Measurements from ENCODE around the gene KDM1B. TPM values are rescaled to one million over a fixed set of nuclear protein-coding genes. Genes with fewer than 3 reads are reported as not detected.

Gene KDM1B
- total and polyA plus RNA-seq, 2 donors (not counting 3 experiments of a cell fraction or from before 2014, with no cell fraction given): 3.0 to 10.8 TPM

- BruUV-seq (replicated peaks): no TSS peak
- POLR2A ChIA-PET: no interaction called here
- dilution Hi-C loops (cut with MboI; ENCODE audit: extremely low pct_ligation_motif_present, low sequenced_read_pairs): no loop called here
Measured at GRCh38 chr6:18162401-18162800, 7.2 kb downstream of the KDM1B start.

GRCh38 chr6:18165751-18166150 lies 10.5 kb downstream of the KDM1B start:
- intact Hi-C loops (cut with micrococcal nuclease): no loop called here
- dilution Hi-C loops (cut with MboI; ENCODE audit: extremely low pct_ligation_motif_present, low sequenced_read_pairs): no loop called here
- no TSS peak for BruUV-seq (replicated peaks)
- Histone ChIP-seq H3K4me2 (ENCODE audit: insufficient read depth, low read length) (no peak overlapping the region), H3K9me1 (replicated peaks; ENCODE audit: control insufficient read depth, extremely low read depth, insufficient read depth, low read length) (no peaks in the 10 kb centered on the region), H3K27ac (ENCODE audit: insufficient read depth, low read depth, low read length) (no peak overlapping the region), H3K9ac (replicated peaks; ENCODE audit: extremely low read depth, insufficient read depth, low read length) (no peak overlapping the region), H3K9me3 (replicated peaks; ENCODE audit: control insufficient read depth, insufficient read depth, low read length) (no peaks in the 10 kb centered on the region), H3K4me1 (ENCODE audit: control insufficient read depth, extremely low read depth, insufficient read depth, low read length) (no peaks in the 10 kb centered on the region), H3K27me3 (ENCODE audit: control insufficient read depth in 2 of 2, insufficient read depth in 2 of 2, low read length in 2 of 2) (no peaks in the 10 kb centered on the region), H3K79me2 (ENCODE audit: control insufficient read depth, insufficient read depth, low read length) (no peaks in the 10 kb centered on the region), H3K4me3 (replicated peaks in 1 of 3; ENCODE audit: insufficient read depth in 1 of 3, low read depth in 1 of 3, low read length in 3 of 3) (no peak overlapping the region), H3K36me3 (ENCODE audit: control insufficient read depth in 2 of 2, extremely low read depth in 1 of 2, insufficient read depth in 2 of 2, low read length in 2 of 2) (peaks cover 0 to 3% of the 10 kb centered on the region in 2 experiments), H4K20me1 (replicated peaks; ENCODE audit: control insufficient read depth, extremely low read depth, insufficient read depth, low read length) (no peaks in the 10 kb centered on the region), H2AFZ (ENCODE audit: low read depth, low read length) (no peak overlapping the region)
- FAIRE-seq (no peak), DNase-seq (ENCODE audit: low read depth, low spot score) (no peak)
- ChIA-PET CTCF (no interaction called here), POLR2A (no interaction called here)
- TF ChIP-seq MAX (IDR thresholded peaks at IDR 0.05; ENCODE audit: insufficient read depth, insufficient read length) (no peak), FOS (IDR thresholded peaks at IDR 0.05; ENCODE audit: borderline replicate concordance, insufficient read depth, low read length) (no peak), GATA2 (IDR thresholded peaks at IDR 0.05; ENCODE audit: insufficient read depth, insufficient read length, low read depth, low read length) (no peak), JUN (IDR thresholded peaks at IDR 0.05; ENCODE audit: borderline replicate concordance, insufficient read depth, insufficient read length, low read depth) (no peak), MYC (IDR thresholded peaks at IDR 0.05; ENCODE audit: low read depth, low read length) (no peak), CTCF (IDR thresholded peaks at IDR 0.05; ENCODE audit: extremely low read depth in 1 of 2, insufficient read depth in 1 of 2, low read depth in 1 of 2, low read length in 2 of 2) (no peak), POLR2AphosphoS5 (IDR thresholded peaks at IDR 0.05; ENCODE audit: insufficient read depth, low read depth, low read length) (no peak), POLR2A (IDR thresholded peaks at IDR 0.05; ENCODE audit: low read depth, low read length) (no peak), EZH2 (IDR thresholded peaks at IDR 0.05; ENCODE audit: borderline replicate concordance, low read depth, low read length, severe bottlenecking) (no peak)

More at GRCh38 chr6:18162401-18162800, 7.2 kb downstream of the KDM1B start:
- Histone ChIP-seq H3K4me1 (ENCODE audit: control insufficient read depth, extremely low read depth, insufficient read depth, low read length) (no peaks in the 10 kb centered on the region), H3K4me3 (replicated peaks in 1 of 3; ENCODE audit: insufficient read depth in 1 of 3, low read depth in 1 of 3, low read length in 3 of 3) (no peak overlapping the region), H3K9ac (replicated peaks; ENCODE audit: extremely low read depth, insufficient read depth, low read length) (no peak overlapping the region), H2AFZ (ENCODE audit: low read depth, low read length) (no peak overlapping the region), H3K9me3 (replicated peaks; ENCODE audit: control insufficient read depth, insufficient read depth, low read length) (no peaks in the 10 kb centered on the region), H3K27me3 (ENCODE audit: control insufficient read depth in 2 of 2, insufficient read depth in 2 of 2, low read length in 2 of 2) (no peaks in the 10 kb centered on the region), H4K20me1 (replicated peaks; ENCODE audit: control insufficient read depth, extremely low read depth, insufficient read depth, low read length) (no peaks in the 10 kb centered on the region), H3K9me1 (replicated peaks; ENCODE audit: control insufficient read depth, extremely low read depth, insufficient read depth, low read length) (no peaks in the 10 kb centered on the region), H3K79me2 (ENCODE audit: control insufficient read depth, insufficient read depth, low read length) (no peaks in the 10 kb centered on the region), H3K27ac (ENCODE audit: insufficient read depth, low read depth, low read length) (no peak overlapping the region), H3K4me2 (ENCODE audit: insufficient read depth, low read length) (no peak overlapping the region), H3K36me3 (ENCODE audit: control insufficient read depth in 2 of 2, extremely low read depth in 1 of 2, insufficient read depth in 2 of 2, low read length in 2 of 2) (peaks cover 0 to 3% of the 10 kb centered on the region in 2 experiments)
- CTCF ChIA-PET: no interaction called here
- no peak for FAIRE-seq
- no peak for DNase-seq (ENCODE audit: low read depth, low spot score)
- intact Hi-C loops (cut with micrococcal nuclease): no loop called here
- TF ChIP-seq EZH2 (IDR thresholded peaks at IDR 0.05; ENCODE audit: borderline replicate concordance, low read depth, low read length, severe bottlenecking) (no peak), POLR2AphosphoS5 (IDR thresholded peaks at IDR 0.05; ENCODE audit: insufficient read depth, low read depth, low read length) (no peak), CTCF (IDR thresholded peaks at IDR 0.05; ENCODE audit: extremely low read depth in 1 of 2, insufficient read depth in 1 of 2, low read depth in 1 of 2, low read length in 2 of 2) (no peak)
